Neural cell (in vitro differentiated cells): Measurements from ENCODE around the gene IFI30. TPM values are rescaled to one million over a fixed set of nuclear protein-coding genes. Genes with fewer than 3 reads are reported as not detected.

Source experiments
- H2AFZ ChIP-seq: fragments of 200-600, 300-800 bp; sonication (generic), shearing (Covaris generic); 2 replicates; pipeline ENCODE4 v1.6.0; 2014; ENCODE audit warnings: low read depth, mild to moderate bottlenecking, antibody characterized with exemption, low read length, moderate library complexity
- H3F3A ChIP-seq: fragments of 200-600 bp; shearing (Covaris generic); 2 replicates; pipeline ENCODE4 v1.6.1; 2016; ENCODE audit warnings: mild to moderate bottlenecking, moderate library complexity, mixed read lengths, antibody characterized with exemption, low read length; ENCODE audit not compliant: insufficient read depth, poor library complexity, severe bottlenecking
- H3K27ac ChIP-seq: fragments of 200-600, 300-800 bp; sonication (generic), shearing (Covaris generic); 2 replicates; pipeline ENCODE4 v1.5.1; 2014; ENCODE audit warnings: mild to moderate bottlenecking, low read length, moderate library complexity
- H3K27me3 ChIP-seq: fragments of 300-800, 200-600 bp; sonication (generic), shearing (Covaris generic); 2 replicates; pipeline ENCODE4 v1.6.0; 2014; ENCODE audit warnings: mild to moderate bottlenecking, low read depth, low read length, moderate library complexity; ENCODE audit not compliant: insufficient read depth
- H3K36me3 ChIP-seq: fragments of 300-800, 200-600 bp; sonication (generic), shearing (Covaris generic); 2 replicates; pipeline ENCODE4 v1.5.1; 2014; ENCODE audit warnings: mild to moderate bottlenecking, antibody characterized with exemption, low read length, moderate library complexity; ENCODE audit not compliant: insufficient read depth
- H3K4me2 ChIP-seq: fragments of 300-800, 200-600 bp; sonication (generic), shearing (Covaris generic); 2 replicates; pipeline ENCODE4 v1.6.0; 2014; ENCODE audit warnings: mild to moderate bottlenecking, low read length
- H3K4me3 ChIP-seq: fragments of 300-800, 200-600 bp; sonication (generic), shearing (Covaris generic); 2 replicates; pipeline ENCODE4 v1.5.1; 2014; ENCODE audit warnings: mild to moderate bottlenecking, low read length, moderate library complexity
- H3K79me2 ChIP-seq: fragments of 200-600 bp; shearing (Covaris generic); replicated peaks from 2 replicates; pipeline ENCODE4 v1.6.0; 2014; ENCODE audit warnings: mild to moderate bottlenecking, low read length, moderate library complexity; ENCODE audit not compliant: insufficient read depth
- H3K9ac ChIP-seq: fragments of 300-800, 200-600 bp; sonication (generic), shearing (Covaris generic); 2 replicates; pipeline ENCODE4 v1.6.1; 2016; ENCODE audit warnings: mild to moderate bottlenecking, low read length, mixed read lengths
- H3K9me2 ChIP-seq: fragments of 200-600 bp; shearing (Covaris generic); 2 replicates; pipeline ENCODE4 v1.6.1; 2016; ENCODE audit warnings: mild to moderate bottlenecking, low read length, mixed read lengths; ENCODE audit not compliant: insufficient read depth
- H3K9me3 ChIP-seq: fragments of 200-600, 300-800 bp; sonication (generic), shearing (Covaris generic); 2 replicates; pipeline ENCODE4 v1.6.1; 2016; ENCODE audit warnings: mild to moderate bottlenecking, mixed run types, low read length, moderate library complexity, mixed read lengths
- H4K20me1 ChIP-seq: fragments of 200-600 bp; shearing (Covaris generic); 2 replicates; pipeline ENCODE4 v1.6.1; 2016; ENCODE audit warnings: mild to moderate bottlenecking, mixed run types; ENCODE audit not compliant: insufficient read depth
- EP300 ChIP-seq: fragments of 450-650 bp; conservative IDR thresholded peaks from 2 replicates; pipeline ENCODE4 v1.6.1; 2014; ENCODE audit warnings: antibody characterized with exemption, mild to moderate bottlenecking, moderate library complexity; ENCODE audit not compliant: poor library complexity, severe bottlenecking
- EZH2 ChIP-seq: fragments of 200-600, 300-800 bp; shearing (Covaris generic), sonication (generic); IDR thresholded peaks from 2 replicates; pipeline ENCODE4 v1.6.1; 2014; ENCODE audit warnings: antibody characterized with exemption, low read length, borderline replicate concordance, mild to moderate bottlenecking; ENCODE audit not compliant: insufficient read depth, poor library complexity, severe bottlenecking
- MXI1 ChIP-seq: fragments of 450-650 bp; conservative IDR thresholded peaks from 2 replicates; pipeline ENCODE4 v1.6.1; 2014; ENCODE audit warnings: antibody characterized with exemption, mild to moderate bottlenecking; ENCODE audit not compliant: poor library complexity, severe bottlenecking
- POLR2AphosphoS5 ChIP-seq: IDR thresholded peaks from 2 replicates; pipeline ENCODE4 v1.6.1; 2012
- RAD21 ChIP-seq: fragments of 450-650 bp; conservative IDR thresholded peaks from 2 replicates; pipeline ENCODE4 v1.6.1; 2014; ENCODE audit warnings: antibody characterized with exemption, mild to moderate bottlenecking, moderate library complexity
- SMC3 ChIP-seq: fragments of 450-650 bp; conservative IDR thresholded peaks from 2 replicates; pipeline ENCODE4 v1.6.1; 2014; ENCODE audit warnings: antibody characterized with exemption, mild to moderate bottlenecking, moderate library complexity; ENCODE audit not compliant: poor library complexity
- TAF1 ChIP-seq: IDR thresholded peaks from 2 replicates; pipeline ENCODE4 v1.6.1; 2012; ENCODE audit warnings: low read depth
- polyA plus RNA-seq: library from polyadenylated mRNA; depleted of rRNA; stranded (reverse); fragments of >200 nt; gene quantifications from 2 replicates; pipeline ENCODE4 v1.2.3, GENCODE V29; 2014
- TF ChIP-seq, protein P1 (sequence below): IDR thresholded peaks from 2 replicates; pipeline ENCODE4 v1.6.1; 2012; ENCODE audit warnings: borderline replicate concordance
- TF ChIP-seq, protein P2 (sequence below): fragments of 450-650 bp; IDR thresholded peaks from 2 replicates; pipeline ENCODE4 v1.5.1; 2014; ENCODE audit warnings: antibody characterized with exemption, mild to moderate bottlenecking, moderate library complexity; ENCODE audit not compliant: poor library complexity, severe bottlenecking

Gene IFI30
- polyA plus RNA-seq, 1 donor from 2014 or later: 0.82 TPM

DNA sequence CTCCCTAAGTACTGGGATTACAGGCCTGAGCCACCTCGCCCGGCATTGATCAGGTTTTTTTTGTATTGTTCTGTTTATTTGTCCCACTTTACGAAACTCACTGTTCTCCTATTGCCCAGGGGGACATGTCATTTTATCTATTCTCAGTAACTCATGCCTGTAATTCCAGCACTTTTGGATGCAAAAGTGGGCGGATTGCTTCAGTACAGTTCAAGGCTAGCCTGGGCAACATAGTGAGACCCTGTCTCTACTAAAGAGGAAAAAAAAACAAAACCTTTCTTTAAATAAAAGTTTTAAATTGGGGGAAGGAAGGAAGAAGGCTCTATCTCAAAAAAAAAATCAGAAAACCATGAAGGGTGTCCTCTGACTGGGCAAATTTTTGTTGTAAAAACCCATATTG, 16.7 kb downstream of the IFI30 start:
- H3K9ac ChIP-seq: no peak overlapping the region
- TF ChIP-seq, protein P1, sequence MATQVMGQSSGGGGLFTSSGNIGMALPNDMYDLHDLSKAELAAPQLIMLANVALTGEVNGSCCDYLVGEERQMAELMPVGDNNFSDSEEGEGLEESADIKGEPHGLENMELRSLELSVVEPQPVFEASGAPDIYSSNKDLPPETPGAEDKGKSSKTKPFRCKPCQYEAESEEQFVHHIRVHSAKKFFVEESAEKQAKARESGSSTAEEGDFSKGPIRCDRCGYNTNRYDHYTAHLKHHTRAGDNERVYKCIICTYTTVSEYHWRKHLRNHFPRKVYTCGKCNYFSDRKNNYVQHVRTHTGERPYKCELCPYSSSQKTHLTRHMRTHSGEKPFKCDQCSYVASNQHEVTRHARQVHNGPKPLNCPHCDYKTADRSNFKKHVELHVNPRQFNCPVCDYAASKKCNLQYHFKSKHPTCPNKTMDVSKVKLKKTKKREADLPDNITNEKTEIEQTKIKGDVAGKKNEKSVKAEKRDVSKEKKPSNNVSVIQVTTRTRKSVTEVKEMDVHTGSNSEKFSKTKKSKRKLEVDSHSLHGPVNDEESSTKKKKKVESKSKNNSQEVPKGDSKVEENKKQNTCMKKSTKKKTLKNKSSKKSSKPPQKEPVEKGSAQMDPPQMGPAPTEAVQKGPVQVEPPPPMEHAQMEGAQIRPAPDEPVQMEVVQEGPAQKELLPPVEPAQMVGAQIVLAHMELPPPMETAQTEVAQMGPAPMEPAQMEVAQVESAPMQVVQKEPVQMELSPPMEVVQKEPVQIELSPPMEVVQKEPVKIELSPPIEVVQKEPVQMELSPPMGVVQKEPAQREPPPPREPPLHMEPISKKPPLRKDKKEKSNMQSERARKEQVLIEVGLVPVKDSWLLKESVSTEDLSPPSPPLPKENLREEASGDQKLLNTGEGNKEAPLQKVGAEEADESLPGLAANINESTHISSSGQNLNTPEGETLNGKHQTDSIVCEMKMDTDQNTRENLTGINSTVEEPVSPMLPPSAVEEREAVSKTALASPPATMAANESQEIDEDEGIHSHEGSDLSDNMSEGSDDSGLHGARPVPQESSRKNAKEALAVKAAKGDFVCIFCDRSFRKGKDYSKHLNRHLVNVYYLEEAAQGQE: no peak
- TF ChIP-seq RAD21 (no peak), SMC3 (no peak), POLR2AphosphoS5 (no peak), TAF1 (no peak), MXI1 (no peak), EP300 (no peak), EZH2 (no peak)
- TF ChIP-seq, protein P2, sequence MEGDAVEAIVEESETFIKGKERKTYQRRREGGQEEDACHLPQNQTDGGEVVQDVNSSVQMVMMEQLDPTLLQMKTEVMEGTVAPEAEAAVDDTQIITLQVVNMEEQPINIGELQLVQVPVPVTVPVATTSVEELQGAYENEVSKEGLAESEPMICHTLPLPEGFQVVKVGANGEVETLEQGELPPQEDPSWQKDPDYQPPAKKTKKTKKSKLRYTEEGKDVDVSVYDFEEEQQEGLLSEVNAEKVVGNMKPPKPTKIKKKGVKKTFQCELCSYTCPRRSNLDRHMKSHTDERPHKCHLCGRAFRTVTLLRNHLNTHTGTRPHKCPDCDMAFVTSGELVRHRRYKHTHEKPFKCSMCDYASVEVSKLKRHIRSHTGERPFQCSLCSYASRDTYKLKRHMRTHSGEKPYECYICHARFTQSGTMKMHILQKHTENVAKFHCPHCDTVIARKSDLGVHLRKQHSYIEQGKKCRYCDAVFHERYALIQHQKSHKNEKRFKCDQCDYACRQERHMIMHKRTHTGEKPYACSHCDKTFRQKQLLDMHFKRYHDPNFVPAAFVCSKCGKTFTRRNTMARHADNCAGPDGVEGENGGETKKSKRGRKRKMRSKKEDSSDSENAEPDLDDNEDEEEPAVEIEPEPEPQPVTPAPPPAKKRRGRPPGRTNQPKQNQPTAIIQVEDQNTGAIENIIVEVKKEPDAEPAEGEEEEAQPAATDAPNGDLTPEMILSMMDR: no peak
- H3K36me3 ChIP-seq: no peaks in the 10 kb centered on the region
- no peaks in the 10 kb centered on the region for H3K79me2 ChIP-seq
- no peaks in the 10 kb centered on the region for H3K9me3 ChIP-seq
- no peaks in the 10 kb centered on the region for H3K27me3 ChIP-seq
- no peaks in the 10 kb centered on the region for H3F3A ChIP-seq
- no peak overlapping the region for H3K4me2 ChIP-seq
- no peak overlapping the region for H3K4me3 ChIP-seq
- no peaks in the 10 kb centered on the region for H4K20me1 ChIP-seq
- no peak overlapping the region for H2AFZ ChIP-seq
- no peaks in the 10 kb centered on the region for H3K9me2 ChIP-seq
- no peak overlapping the region for H3K27ac ChIP-seq

DNA sequence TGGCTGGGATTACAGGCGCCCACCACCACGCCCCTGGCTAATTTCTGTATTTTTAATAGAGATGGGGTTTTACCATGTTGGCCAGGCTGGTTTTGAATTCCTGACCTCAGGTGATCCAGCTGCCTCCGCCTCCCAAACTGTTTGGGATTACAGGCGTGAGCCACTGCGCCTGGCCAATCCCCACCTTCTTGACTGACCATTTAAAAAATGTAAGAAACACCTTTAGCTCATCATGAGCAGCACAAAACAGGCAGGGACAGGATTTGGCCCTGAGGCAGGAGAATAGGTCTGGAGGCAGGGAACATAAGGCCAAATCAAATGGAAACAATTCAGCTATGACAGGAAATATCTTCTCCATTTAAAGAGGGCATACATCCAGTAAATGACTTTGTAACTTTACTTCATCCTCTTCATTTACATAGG, 18.0 kb downstream of the IFI30 start:
- H3K4me2 ChIP-seq: no peak overlapping the region
- H3K4me3 ChIP-seq: no peak overlapping the region
- no peaks in the 10 kb centered on the region for H3K79me2 ChIP-seq
- TF ChIP-seq EZH2: no peak
- TF ChIP-seq, protein P1: no peak
- TF ChIP-seq TAF1: no peak
- no peak for TF ChIP-seq EP300
- no peak for TF ChIP-seq MXI1
- TF ChIP-seq, protein P2: no peak
- TF ChIP-seq RAD21: no peak
- TF ChIP-seq SMC3: no peak
- no peak for TF ChIP-seq POLR2AphosphoS5
- H3K27me3 ChIP-seq: no peaks in the 10 kb centered on the region
- H2AFZ ChIP-seq: no peak overlapping the region
- no peaks in the 10 kb centered on the region for H4K20me1 ChIP-seq
- no peaks in the 10 kb centered on the region for H3F3A ChIP-seq
- H3K9me3 ChIP-seq: no peaks in the 10 kb centered on the region
- no peak overlapping the region for H3K9ac ChIP-seq
- no peaks in the 10 kb centered on the region for H3K9me2 ChIP-seq
- no peaks in the 10 kb centered on the region for H3K36me3 ChIP-seq
- no peak overlapping the region for H3K27ac ChIP-seq
